ENCODE measurements around the gene SEMA3D. TPM values are rescaled to one million over a fixed set of nuclear protein-coding genes. Genes with fewer than 3 reads are reported as not detected.

SEMA3D gene
- total RNA-seq, 1 donor from 2014 or later = 13.6 TPM

DNA sequence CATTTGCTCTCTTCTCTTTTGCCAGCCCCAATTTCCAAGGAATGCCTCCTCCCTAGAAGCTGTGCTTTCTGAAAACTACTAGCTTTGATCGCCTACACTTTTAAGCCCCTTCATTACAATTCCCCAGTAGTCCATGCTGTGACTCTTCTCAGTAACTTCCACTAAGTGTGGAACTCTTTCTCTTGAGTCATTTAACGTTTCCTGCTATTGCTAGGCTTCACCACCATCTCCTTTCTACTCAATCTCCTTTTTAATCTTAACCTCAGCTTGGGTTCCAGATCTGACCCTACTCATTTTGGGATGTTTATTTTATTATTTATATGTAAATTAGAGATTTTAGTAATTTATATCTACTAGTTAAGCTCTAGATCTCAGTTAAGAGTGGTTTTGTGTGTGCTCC lies 14.4 kb upstream of the SEMA3D start:
- intact Hi-C loops (cut with DNase I) = no loop called here
- H3K27ac ChIP-seq = no peak overlapping the region
- no peaks in the 10 kb centered on the region for H3K4me1 ChIP-seq
- DNase-seq (no peak), ATAC-seq (no peak)
- TF ChIP-seq, protein P1, sequence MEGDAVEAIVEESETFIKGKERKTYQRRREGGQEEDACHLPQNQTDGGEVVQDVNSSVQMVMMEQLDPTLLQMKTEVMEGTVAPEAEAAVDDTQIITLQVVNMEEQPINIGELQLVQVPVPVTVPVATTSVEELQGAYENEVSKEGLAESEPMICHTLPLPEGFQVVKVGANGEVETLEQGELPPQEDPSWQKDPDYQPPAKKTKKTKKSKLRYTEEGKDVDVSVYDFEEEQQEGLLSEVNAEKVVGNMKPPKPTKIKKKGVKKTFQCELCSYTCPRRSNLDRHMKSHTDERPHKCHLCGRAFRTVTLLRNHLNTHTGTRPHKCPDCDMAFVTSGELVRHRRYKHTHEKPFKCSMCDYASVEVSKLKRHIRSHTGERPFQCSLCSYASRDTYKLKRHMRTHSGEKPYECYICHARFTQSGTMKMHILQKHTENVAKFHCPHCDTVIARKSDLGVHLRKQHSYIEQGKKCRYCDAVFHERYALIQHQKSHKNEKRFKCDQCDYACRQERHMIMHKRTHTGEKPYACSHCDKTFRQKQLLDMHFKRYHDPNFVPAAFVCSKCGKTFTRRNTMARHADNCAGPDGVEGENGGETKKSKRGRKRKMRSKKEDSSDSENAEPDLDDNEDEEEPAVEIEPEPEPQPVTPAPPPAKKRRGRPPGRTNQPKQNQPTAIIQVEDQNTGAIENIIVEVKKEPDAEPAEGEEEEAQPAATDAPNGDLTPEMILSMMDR (IDR thresholded peaks at IDR 0.05) = no peak
- no peaks in the 10 kb centered on the region for H3K9me3 ChIP-seq
- no peaks in the 10 kb centered on the region for H3K27me3 ChIP-seq
- no peaks in the 10 kb centered on the region for H3K36me3 ChIP-seq
- H3K4me3 ChIP-seq = no peak overlapping the region

DNA sequence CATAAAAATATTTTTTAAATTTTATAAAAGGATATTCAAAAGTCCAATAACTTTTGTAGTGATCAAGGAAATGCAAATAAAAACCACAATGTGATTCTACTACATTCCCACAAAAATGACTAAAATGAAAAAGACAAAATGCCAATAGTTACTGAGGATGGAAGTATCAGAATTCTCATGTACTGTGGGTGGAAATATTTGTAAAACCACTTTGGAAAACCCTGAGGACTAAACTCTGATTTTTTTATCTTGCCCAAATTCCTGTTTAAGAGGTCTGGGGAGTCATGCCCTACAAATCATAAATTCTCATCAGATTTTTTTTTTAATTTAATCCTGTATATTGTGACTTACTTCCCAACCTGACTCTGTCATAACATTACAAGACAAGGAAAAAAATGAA lies 9.8 kb upstream of the SEMA3D start:
- Histone ChIP-seq H3K9me3 (no peaks in the 10 kb centered on the region), H3K36me3 (no peaks in the 10 kb centered on the region), H3K4me1 (no peaks in the 10 kb centered on the region), H3K27me3 (no peaks in the 10 kb centered on the region), H3K4me3 (no peak overlapping the region), H3K27ac (no peak overlapping the region)
- intact Hi-C loops (cut with DNase I) = no loop called here
- ATAC-seq (no peak), DNase-seq (no peak)
- TF ChIP-seq, protein P1 (IDR thresholded peaks at IDR 0.05) = no peak

DNA sequence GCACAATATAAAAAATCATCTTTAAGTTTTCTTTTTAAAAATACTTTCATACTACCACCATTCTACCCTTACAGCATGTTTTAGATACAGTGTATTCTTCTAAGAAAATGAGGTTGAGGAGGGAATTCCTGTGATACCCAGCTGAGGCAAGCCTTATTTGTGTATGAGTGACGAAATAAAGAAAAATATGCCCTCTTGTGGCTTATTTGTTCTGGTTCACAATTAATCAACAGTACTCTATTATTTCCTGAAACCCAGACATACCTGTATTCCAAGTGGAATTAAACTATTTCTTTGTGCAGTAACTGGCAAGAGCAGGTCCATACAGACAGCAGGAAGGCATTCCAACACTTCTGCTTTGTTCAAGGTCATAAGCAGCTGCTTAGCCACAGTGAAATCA lies 4.5 kb upstream of the SEMA3D start:
- Histone ChIP-seq H3K4me1 (no peaks in the 10 kb centered on the region), H3K4me3 (no peak overlapping the region), H3K27me3 (peaks cover 10% of the 10 kb centered on the region), H3K27ac (no peak overlapping the region), H3K9me3 (no peaks in the 10 kb centered on the region), H3K36me3 (no peaks in the 10 kb centered on the region)
- no peak for DNase-seq
- intact Hi-C loops (cut with DNase I) = no loop called here
- no peak for ATAC-seq
- TF ChIP-seq, protein P1 (IDR thresholded peaks at IDR 0.05) = peak; percentile 18

DNA sequence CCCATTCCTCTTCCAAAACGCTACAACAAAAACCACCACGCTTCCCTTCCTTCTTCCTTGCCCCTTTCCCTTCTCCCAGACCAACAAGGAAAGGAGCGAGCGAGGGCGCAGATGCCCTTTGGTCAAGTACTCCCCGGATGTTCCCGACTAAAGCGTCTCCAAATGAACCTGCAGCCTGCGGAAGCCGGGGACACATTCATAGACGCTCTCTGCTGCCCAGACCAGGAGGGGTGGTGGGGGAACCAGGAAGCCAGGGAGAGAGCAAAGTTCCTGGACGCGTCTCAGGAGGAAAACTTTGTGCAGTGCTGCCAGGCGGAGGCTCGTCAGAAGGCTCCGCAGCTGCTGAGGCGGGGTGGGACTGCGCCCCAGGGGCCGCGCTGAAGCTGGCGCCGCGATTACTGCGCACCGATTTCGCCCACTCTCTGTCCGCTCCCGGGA lies 754 bp downstream of the SEMA3D start:
- peaks cover 10% of the 10 kb centered on the region for H3K27me3 ChIP-seq
- TF ChIP-seq, protein P1 (IDR thresholded peaks at IDR 0.05) = no peak
- peak overlapping the region; percentile 52 for H3K4me3 ChIP-seq
- intact Hi-C loops (cut with DNase I) = no loop called here
- H3K9me3 ChIP-seq = no peaks in the 10 kb centered on the region
- H3K36me3 ChIP-seq = no peaks in the 10 kb centered on the region
- peak; percentile 62 for DNase-seq
- peak; percentile 31 for ATAC-seq
- peak overlapping the region; percentile 37 for H3K27ac ChIP-seq
- H3K4me1 ChIP-seq = no peaks in the 10 kb centered on the region

DNA sequence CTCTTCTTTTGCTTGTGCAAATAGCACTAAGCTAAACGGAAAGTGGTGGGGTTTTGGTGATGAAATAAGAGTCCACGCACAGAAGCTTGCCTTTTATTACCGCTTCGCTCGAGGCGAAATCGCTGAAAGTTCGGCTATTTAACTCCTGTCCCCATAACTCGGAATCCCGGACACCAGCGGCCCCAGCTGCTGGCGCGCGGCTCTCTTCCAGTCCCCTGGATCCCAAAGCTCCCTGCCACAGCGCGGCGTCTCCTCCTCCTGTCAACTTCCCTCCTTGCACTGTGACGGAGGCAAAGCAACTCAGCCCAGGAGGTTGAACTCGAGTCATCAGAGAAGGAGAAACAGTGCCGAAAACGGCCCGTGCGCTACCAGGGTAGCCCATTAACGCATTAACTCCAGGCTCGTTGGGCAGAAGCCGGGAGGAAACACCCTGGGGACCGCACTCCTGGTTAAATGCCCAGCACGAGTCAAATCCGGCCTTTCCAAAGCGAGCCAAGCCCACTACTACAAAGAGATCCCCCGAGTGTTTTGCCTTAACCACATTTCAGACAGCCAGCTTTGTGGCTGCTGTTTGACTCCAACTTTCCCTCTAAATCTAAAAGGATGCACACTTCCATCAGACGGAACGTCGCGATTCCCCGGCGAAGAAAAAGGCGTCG lies 1.3 kb downstream of the SEMA3D start:
- intact Hi-C loops (cut with DNase I) = no loop called here
- H3K27ac ChIP-seq = peak overlapping the region; percentile 37
- H3K4me1 ChIP-seq = no peaks in the 10 kb centered on the region
- TF ChIP-seq, protein P1 (IDR thresholded peaks at IDR 0.05) = no peak
- no peaks in the 10 kb centered on the region for H3K36me3 ChIP-seq
- ATAC-seq (no peak), DNase-seq (peak; percentile 59)
- H3K4me3 ChIP-seq = peak overlapping the region; percentile 52
- H3K9me3 ChIP-seq = no peaks in the 10 kb centered on the region
- H3K27me3 ChIP-seq = peaks cover 10% of the 10 kb centered on the region
